Activated CD4-positive, alpha-beta T cell treated with anti-CD3 and anti-CD28 coated beads for 4 hours (primary cell): ENCODE results near the gene ZNF236.
A peak's percentile ranks its signal among the peaks of the same experiment; 100 is the strongest.

Source experiments
- DNase-seq, 2 donors: peaks; one replicate each; pipeline ENCODE4 v3.0.0-alpha.2; 2020

ZNF236 gene

GRCh38 chr18:76992226-76993084 lies 170.1 kb downstream of the ZNF236 start:
- DNase-seq: no peak

GRCh38 chr18:76993085-76993382 lies 170.7 kb downstream of the ZNF236 start:
- DNase-seq: no peak

GRCh38 chr18:76993573-76993972 lies 171.2 kb downstream of the ZNF236 start:
- no peak for DNase-seq

GRCh38 chr18:76994086-76994654 lies 171.8 kb downstream of the ZNF236 start:
- no peak for DNase-seq

- no peak for DNase-seq
Observed at GRCh38 chr18:76995896-76996295, 173.5 kb downstream of the ZNF236 start.

GRCh38 chr18:76996429-76996828 lies 174.1 kb downstream of the ZNF236 start:
- no peak for DNase-seq

DNA sequence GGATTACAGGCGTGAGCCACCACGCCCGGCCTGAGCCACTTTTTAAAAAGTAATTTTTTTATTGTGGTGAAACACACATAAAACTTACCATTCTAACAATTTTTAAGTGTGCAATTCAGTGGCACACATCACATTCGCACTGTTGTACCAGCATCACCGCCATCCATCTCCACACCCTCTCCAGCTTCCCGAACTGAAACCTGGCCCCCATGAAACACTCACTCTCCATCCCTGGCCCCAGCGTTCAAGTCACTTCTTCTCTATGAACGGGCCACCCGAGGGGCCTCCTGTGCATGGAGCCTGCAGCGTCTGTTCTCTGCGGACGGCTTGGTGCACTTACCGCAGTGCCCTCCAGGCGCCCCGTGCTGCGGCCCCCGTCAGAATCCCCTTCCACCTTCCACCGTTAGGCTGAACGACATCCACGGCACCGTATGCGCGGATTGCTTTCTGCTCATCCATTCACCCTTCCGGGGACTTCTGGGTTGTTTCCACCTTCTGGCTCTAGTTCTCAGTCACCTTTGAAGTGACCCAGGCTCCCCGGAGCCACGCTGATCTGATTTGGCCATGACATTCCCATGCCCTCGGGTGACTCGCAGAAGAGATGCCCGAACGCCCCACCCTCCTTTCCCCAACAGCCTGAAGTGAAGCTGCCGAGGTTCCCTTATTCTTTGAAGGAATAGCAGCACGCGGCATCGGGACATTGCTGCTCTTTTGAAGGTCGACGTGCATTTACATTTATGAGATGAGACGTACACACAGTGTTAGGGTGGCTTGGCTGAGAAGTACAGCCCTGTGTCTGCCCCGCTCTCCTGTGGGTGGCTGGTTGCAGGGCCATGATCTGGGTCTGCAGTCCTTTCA lies 175.8 kb downstream of the ZNF236 start:
- DNase-seq: no peak

- no peak for DNase-seq
Observed at GRCh38 chr18:76999077-76999476, 176.7 kb downstream of the ZNF236 start.

DNA sequence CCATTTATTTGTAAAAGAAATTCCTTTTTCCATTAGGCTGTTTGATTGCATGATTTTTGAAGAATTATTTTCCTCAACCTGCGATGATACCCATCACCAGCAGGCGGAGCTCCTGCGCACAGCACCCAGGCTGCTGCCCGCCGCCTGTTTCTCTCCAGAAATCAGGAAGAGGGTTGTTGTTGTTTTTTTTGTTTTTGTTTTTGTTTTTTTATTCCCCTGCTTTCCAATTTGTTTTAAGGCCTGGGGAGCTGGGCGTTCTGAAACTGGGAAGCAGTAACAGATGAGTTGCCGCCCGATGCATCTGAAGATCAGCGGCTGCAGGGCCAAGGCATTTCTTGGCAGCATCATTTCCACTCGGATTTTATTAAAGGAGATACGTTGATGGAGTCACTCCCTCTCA lies 178.2 kb downstream of the ZNF236 start:
- peak; percentile 42 to 55 for DNase-seq

- no peak for DNase-seq
Observed at GRCh38 chr18:77001041-77001440, 178.7 kb downstream of the ZNF236 start.

- no peak for DNase-seq
Observed at GRCh38 chr18:77001979-77002378, 179.6 kb downstream of the ZNF236 start.

GRCh38 chr18:77002496-77002895 lies 180.1 kb downstream of the ZNF236 start:
- DNase-seq: no peak

DNA sequence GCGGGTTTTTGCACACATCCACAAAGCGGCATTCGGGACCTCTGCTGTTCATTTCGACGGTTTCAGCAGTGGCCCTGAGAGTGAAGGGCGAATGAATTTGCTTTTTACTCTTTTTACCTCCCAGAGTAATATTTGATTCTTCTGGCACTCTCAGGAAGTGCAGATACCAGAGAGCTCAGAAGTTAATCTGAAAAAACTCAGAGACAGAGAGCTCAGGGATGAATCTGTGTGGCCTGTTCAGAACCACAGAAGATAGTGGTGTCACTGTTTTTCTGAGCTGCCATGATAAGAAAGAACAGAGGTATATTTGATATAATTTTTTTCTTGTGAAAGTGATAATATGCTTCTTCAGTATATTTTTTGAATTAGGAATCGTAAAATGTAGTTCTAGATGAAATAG lies 181.0 kb downstream of the ZNF236 start:
- no peak for DNase-seq

GRCh38 chr18:77004555-77005380 lies 182.4 kb downstream of the ZNF236 start:
- no peak for DNase-seq

DNA sequence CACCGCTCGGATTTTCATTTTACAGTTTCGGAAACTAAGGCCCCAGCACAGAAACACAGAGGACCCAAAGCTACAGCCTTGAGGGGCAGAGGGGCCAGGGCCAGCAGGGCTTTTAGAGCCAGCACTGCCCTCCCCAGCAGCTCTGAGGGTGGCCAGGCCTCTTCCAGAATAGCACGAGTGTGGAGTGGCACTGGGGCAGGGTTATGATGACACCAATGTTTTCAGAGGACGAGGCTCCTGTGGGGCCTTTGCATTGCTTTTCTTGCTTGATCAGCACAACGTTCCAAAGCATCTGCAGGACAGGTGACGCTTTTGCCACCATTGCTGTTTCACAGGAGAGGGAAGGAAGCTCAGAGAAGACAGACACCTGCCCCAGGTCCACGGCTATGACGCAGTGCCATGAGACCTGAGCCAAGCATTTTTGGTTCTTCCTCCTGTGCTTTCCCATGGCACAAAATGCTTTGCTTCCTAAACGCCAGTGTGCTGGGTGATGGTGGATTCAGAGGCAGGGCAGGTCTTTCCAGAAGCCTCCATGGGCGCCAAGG lies 183.4 kb downstream of the ZNF236 start:
- DNase-seq: no peak

DNA sequence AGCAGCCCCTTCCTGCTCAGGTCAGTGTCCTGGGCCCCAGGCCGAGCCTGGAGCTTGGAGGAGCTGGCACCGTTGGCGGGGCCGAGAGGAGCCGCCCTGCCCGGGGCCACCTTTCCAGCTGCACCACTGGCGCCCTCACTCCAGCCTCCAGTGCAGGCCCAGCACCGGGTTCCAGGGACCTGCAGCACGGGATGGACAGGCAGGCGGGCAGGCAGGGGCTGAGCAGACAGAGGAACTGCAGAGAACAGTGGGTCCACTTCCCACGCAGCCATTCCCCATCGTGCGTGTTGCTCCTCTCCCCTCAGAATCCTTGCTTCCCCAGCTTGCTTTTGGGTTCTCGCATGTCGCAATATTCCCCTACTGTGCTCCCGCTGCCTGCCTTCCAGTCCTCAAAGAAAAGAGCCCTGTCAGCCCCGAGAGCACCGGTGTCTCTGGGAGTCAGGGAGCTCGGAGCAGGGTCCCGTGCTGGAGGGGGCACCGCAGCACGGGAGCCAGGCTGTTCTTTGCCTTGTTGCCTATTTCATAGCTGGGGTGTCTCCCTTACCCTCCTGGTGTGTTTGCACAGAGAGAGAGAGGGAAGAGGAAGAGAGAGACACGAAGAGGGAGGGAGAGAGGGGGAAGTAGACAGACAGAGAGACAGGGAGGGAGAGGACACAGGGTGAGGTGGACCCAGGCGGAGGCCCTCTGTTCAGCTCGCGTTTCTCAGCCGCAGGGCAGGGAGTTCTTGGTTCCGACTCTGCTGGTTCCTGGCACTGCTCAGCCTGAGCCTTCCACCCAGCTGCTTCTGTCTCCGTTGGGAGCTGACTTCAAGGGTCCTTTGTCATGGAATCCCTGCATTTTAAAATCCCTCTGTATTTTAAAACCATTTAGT lies 184.2 kb downstream of the ZNF236 start:
- DNase-seq: no peak

- DNase-seq: no peak
Observed at GRCh38 chr18:77007251-77007650, 184.9 kb downstream of the ZNF236 start.

- no peak for DNase-seq
Observed at GRCh38 chr18:77008006-77008405, 185.6 kb downstream of the ZNF236 start.

DNA sequence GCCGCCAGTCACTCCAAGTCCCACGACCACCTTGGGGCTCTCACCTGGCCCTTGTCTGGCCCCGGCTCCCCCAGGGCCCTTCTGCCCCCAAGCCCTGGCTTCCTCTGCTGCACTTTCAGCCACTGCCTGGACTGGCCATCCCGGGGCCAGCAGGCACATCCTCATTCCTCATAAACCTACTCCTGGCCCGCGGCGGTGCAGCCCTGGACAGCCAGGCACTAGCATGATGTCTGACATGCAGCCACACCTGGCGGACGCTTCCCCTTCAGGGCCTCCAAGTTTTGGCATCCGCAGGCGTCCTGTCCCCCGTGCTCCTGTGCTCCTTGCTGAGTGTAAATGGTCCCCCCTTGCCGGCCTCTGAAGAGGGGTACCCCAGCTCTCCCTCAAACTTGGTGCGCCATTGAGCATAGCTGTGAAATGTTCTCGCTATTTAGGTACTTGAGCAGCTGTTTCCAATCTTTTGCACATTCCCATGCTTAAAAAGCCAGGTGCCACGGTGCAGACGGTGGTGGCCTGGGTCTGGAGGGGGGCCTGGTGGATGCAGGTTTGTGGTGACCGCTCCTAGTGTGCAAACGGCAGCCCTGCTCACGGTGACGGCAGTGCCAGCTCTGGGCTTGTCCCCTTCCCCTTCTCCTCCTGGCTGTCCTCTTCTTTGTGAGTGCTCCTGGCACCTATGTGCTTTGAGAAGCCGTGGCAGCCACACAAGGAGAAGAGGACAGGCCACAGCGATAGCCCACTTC lies 186.4 kb downstream of the ZNF236 start:
- no peak for DNase-seq

DNA sequence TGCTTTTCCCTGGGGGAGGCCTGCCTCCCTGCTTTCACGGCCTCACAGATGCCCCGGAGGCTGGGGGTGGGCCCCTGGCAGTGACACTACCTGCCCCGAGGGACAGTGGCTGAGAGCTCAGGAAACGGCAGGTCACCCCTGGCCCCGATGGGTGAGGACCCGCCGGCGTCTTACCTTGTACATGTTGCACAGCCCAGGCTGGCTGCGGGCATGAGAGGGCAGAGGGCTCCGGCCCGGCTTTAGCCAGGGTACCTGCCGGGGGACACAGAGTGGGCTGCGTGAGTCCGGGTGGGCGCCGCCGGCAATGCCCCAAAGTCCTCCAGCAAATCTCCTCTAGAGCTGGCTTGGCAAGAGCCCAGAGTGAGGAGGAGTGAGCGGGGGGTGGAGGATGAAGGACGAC lies 187.3 kb downstream of the ZNF236 start:
- DNase-seq: no peak

DNA sequence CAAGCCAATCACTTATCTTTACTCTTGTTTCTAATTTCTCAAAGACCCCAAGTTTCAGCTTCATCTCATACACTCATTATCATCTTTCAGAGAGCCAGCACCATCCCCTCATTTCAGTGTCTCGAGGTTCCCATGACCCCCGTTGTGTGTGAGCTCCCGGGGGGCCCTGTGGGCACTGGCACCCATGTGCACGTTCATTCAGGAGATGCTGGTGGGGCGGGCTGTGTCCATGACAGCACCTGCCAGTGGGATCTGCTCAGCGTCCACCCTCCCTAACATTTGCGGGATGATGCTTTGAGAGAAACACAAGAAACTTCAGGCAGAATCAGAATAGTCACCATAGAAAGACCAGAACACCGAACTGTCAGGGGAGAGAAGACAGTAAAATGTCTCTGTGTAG lies 189.8 kb downstream of the ZNF236 start:
- no peak for DNase-seq
